CD4-positive, CD25-positive, alpha-beta regulatory T cell (primary cell): ENCODE results near the gene COL5A1. TPM values are rescaled to one million over a fixed set of nuclear protein-coding genes. Genes with fewer than 3 reads are reported as not detected.

ENCODE experiments used
- ATAC-seq, 2 donors: fragments of 150-1000 bp; cut with Tn5 transposase; one replicate each; pipeline ENCODE4 v1.10.0; 2021; ENCODE audit warnings: low read depth in 2 of 2, moderate number of reproducible peaks in 2 of 2, moderate library complexity in 1 of 2
- DNase-seq, 3 donors: peaks; one replicate each; pipeline versions ENCODE4 v3.0.0 to v3.0.0-alpha.2; 2012 to 2022; ENCODE audit warnings: mixed read lengths in 1 of 3
- H3K27ac ChIP-seq: one replicate; pipeline ENCODE4 v1.7.0; 2013; ENCODE audit warnings: mild to moderate bottlenecking, low read length; ENCODE audit not compliant: insufficient read depth, poor library complexity, severe bottlenecking
- H3K27me3 ChIP-seq: one replicate; pipeline ENCODE4 v1.7.0; 2013; ENCODE audit warnings: low read length; ENCODE audit not compliant: control insufficient read depth, insufficient read depth
- H3K36me3 ChIP-seq: one replicate; pipeline ENCODE4 v1.7.0; 2013; ENCODE audit warnings: mild to moderate bottlenecking, low read length, moderate library complexity; ENCODE audit not compliant: control insufficient read depth, insufficient read depth
- H3K4me1 ChIP-seq: 2 replicates; pipeline ENCODE4 v1.7.0; 2013; ENCODE audit warnings: mild to moderate bottlenecking, low read length; ENCODE audit not compliant: insufficient read depth, control insufficient read depth, poor library complexity, severe bottlenecking
- H3K4me3 ChIP-seq: one replicate; pipeline ENCODE4 v1.7.0; 2013; ENCODE audit warnings: low read depth, mild to moderate bottlenecking, low read length, moderate library complexity
- H3K9me3 ChIP-seq, 2 experiments: 1 replicate in 1 of 2; 2 replicates in 1 of 2; pipeline ENCODE4 v1.7.0; 2013; ENCODE audit warnings: low read length in 2 of 2, mild to moderate bottlenecking in 1 of 2, moderate library complexity in 1 of 2; ENCODE audit not compliant: control insufficient read depth in 2 of 2
- H3K27ac Mint-ChIP-seq, 3 donors: one replicate each; pipeline ENCODE4 v1.8.0; 2020 to 2022; ENCODE audit warnings: mild to moderate bottlenecking in 3 of 3, mixed read lengths in 3 of 3, moderate library complexity in 2 of 3
- H3K27me3 Mint-ChIP-seq: one replicate; pipeline ENCODE4 v1.8.0; 2022; ENCODE audit warnings: mild to moderate bottlenecking, mixed read lengths
- H3K36me3 Mint-ChIP-seq: one replicate; pipeline ENCODE4 v1.8.0; 2020; ENCODE audit warnings: mixed read lengths
- H3K4me1 Mint-ChIP-seq, 4 donors: one replicate each; pipeline ENCODE4 v1.8.0; 2020 to 2022; ENCODE audit warnings: mixed read lengths in 4 of 4, mild to moderate bottlenecking in 1 of 4
- H3K4me3 Mint-ChIP-seq, 4 donors: one replicate each; pipeline ENCODE4 v1.8.0; 2020 to 2022; ENCODE audit warnings: mild to moderate bottlenecking in 4 of 4, mixed read lengths in 4 of 4, moderate library complexity in 3 of 4
- H3K9me3 Mint-ChIP-seq, 7 donors: one replicate each; pipeline ENCODE4 v1.8.0; 2020 to 2022; ENCODE audit warnings: mixed read lengths in 7 of 7, mild to moderate bottlenecking in 3 of 7, moderate library complexity in 2 of 7
- polyA plus RNA-seq, 4 donors: library from polyadenylated mRNA; unstranded; fragments of 300-500 nt; fragmentation: Illumina TruSeq; gene quantifications; one replicate each; pipeline ENCODE4 v1.2.3, GENCODE V29; 2021
- total RNA-seq: library from RNA; stranded (reverse); gene quantifications from one replicate; pipeline ENCODE4 v1.2.3, GENCODE V29; 2022

COL5A1 gene
- total and polyA plus RNA-seq, 5 donors from 2014 or later: 0.02 to 1.7 (median 0.10) TPM; not detected in 2

- Histone ChIP-seq H3K9me3 (no peaks in the 10 kb centered on the region), H3K27ac (no peak overlapping the region), H3K4me3 (no peak overlapping the region), H3K27me3 (no peaks in the 10 kb centered on the region), H3K4me1 (no peaks in the 10 kb centered on the region), H3K36me3 (no peaks in the 10 kb centered on the region)
- H3K4me3 Mint-ChIP-seq: no peak overlapping the region
- no peaks in the 10 kb centered on the region for H3K36me3 Mint-ChIP-seq
- no peak overlapping the region for H3K27ac Mint-ChIP-seq
- H3K27me3 Mint-ChIP-seq: peaks cover 4% of the 10 kb centered on the region
- ATAC-seq: no peak
- H3K4me1 Mint-ChIP-seq: no peaks in the 10 kb centered on the region
- peaks cover 0 to 2% (median 0%) of the 10 kb centered on the region in 7 donors for H3K9me3 Mint-ChIP-seq
- DNase-seq: no peak
Measured at GRCh38 chr9:134882204-134882785, 240.7 kb downstream of the COL5A1 start.

DNA sequence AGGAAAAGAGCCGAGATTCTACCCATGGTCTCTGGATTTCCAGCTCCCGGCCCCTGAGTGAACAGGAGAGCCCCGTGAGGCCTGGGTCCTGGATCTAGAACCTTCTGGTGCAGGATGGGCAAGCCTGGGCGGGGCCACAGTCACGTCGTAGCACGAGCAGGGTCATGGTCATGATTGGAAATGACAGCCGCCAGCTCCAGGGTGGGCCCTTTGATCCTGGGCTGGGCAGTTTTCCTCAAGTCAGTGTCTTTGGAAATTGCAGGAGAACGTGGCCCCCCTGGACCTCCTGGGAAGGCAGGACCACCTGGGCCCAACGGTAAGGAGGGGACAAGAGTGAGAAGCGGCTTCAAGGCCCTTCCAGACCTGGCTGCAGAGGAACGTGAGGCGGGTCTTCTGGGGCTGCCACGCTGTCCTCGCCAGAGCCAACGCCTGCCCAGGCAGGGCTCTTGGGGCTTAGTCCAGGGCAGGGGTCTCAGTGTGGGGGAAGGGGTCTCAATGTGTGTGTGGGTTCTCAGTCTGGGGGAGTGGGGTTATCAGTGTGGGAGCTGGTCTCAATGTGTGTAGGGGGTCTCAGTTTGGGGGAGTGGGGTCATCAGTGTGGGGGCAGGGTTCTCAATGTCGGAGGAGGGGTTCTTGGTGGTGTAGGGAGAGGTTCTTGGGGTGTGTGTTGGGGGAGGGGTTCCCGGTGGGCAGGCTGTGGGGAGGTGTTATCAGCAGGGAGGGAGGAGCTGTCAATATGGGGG, 241.6 kb downstream of the COL5A1 start:
- Histone ChIP-seq H3K27me3 (no peaks in the 10 kb centered on the region), H3K9me3 (no peaks in the 10 kb centered on the region), H3K4me1 (no peaks in the 10 kb centered on the region), H3K36me3 (no peaks in the 10 kb centered on the region), H3K4me3 (no peak overlapping the region), H3K27ac (no peak overlapping the region)
- no peak overlapping the region for H3K27ac Mint-ChIP-seq
- DNase-seq: no peak
- ATAC-seq: no peak
- H3K27me3 Mint-ChIP-seq: peaks cover 4% of the 10 kb centered on the region
- no peaks in the 10 kb centered on the region for H3K36me3 Mint-ChIP-seq
- H3K4me3 Mint-ChIP-seq: no peak overlapping the region
- peaks cover 0 to 2% (median 0%) of the 10 kb centered on the region in 7 donors for H3K9me3 Mint-ChIP-seq
- peaks cover 0 to 2% (median 0%) of the 10 kb centered on the region in 4 donors for H3K4me1 Mint-ChIP-seq

DNA sequence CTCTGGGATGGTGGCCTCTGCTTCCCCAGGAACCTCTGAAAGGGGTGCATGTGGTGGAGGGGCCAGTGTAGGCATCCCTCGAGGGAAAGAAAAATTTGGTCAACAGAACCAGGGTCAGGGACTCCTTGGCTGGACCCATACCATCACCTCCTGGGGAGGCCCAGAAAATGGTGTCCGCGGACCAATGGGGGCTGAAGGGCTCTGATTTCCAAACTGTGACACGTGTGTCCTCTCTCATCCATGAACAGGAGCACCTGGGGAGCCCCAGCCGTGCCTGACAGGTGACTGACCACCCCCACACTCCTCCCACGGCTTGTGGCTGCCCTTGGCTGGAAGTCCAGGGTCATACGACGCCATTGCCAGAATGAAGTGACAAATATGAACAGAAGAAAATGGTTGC, 242.9 kb downstream of the COL5A1 start:
- ATAC-seq (no peak), DNase-seq (no peak)
- Mint-ChIP-seq H3K9me3 (peaks cover 0 to 2% (median 0%) of the 10 kb centered on the region in 7 donors), H3K36me3 (no peaks in the 10 kb centered on the region), H3K4me3 (no peak overlapping the region), H3K27ac (no peak overlapping the region), H3K27me3 (peaks cover 4% of the 10 kb centered on the region), H3K4me1 (peaks cover 0 to 2% (median 0%) of the 10 kb centered on the region in 4 donors)
- Histone ChIP-seq H3K9me3 (no peaks in the 10 kb centered on the region), H3K4me3 (no peak overlapping the region), H3K27me3 (no peaks in the 10 kb centered on the region), H3K27ac (no peak overlapping the region), H3K36me3 (no peaks in the 10 kb centered on the region), H3K4me1 (no peaks in the 10 kb centered on the region)

GRCh38 chr9:134885001-134885678, 243.5 kb downstream of the COL5A1 start:
- no peaks in the 10 kb centered on the region for H3K4me1 ChIP-seq
- Mint-ChIP-seq H3K36me3 (no peaks in the 10 kb centered on the region), H3K4me3 (no peak overlapping the region), H3K27me3 (peaks cover 4% of the 10 kb centered on the region), H3K4me1 (peaks cover 0 to 2% (median 0%) of the 10 kb centered on the region in 4 donors), H3K27ac (no peak overlapping the region), H3K9me3 (peaks cover 0 to 2% (median 0%) of the 10 kb centered on the region in 7 donors)
- ATAC-seq (no peak), DNase-seq (no peak)
- no peak overlapping the region for H3K27ac ChIP-seq
- no peaks in the 10 kb centered on the region for H3K36me3 ChIP-seq
- no peak overlapping the region for H3K4me3 ChIP-seq
- no peaks in the 10 kb centered on the region for H3K27me3 ChIP-seq
- H3K9me3 ChIP-seq: no peaks in the 10 kb centered on the region

GRCh38 chr9:134885679-134886412, 244.2 kb downstream of the COL5A1 start:
- no peaks in the 10 kb centered on the region for H3K9me3 ChIP-seq
- peaks cover 0 to 2% (median 0%) of the 10 kb centered on the region in 7 donors for H3K9me3 Mint-ChIP-seq
- no peak for DNase-seq
- no peaks in the 10 kb centered on the region for H3K36me3 Mint-ChIP-seq
- H3K36me3 ChIP-seq: no peaks in the 10 kb centered on the region
- H3K4me1 ChIP-seq: no peaks in the 10 kb centered on the region
- H3K4me3 ChIP-seq: no peak overlapping the region
- ATAC-seq: no peak
- no peak overlapping the region for H3K27ac ChIP-seq
- H3K27me3 ChIP-seq: no peaks in the 10 kb centered on the region
- peaks cover 0 to 2% (median 0%) of the 10 kb centered on the region in 4 donors for H3K4me1 Mint-ChIP-seq
- no peak overlapping the region for H3K27ac Mint-ChIP-seq
- H3K4me3 Mint-ChIP-seq: no peak overlapping the region
- peaks cover 4% of the 10 kb centered on the region for H3K27me3 Mint-ChIP-seq

GRCh38 chr9:134886413-134886913, 244.9 kb downstream of the COL5A1 start:
- Histone ChIP-seq H3K4me1 (no peaks in the 10 kb centered on the region), H3K27me3 (no peaks in the 10 kb centered on the region), H3K9me3 (no peaks in the 10 kb centered on the region), H3K4me3 (no peak overlapping the region), H3K36me3 (no peaks in the 10 kb centered on the region), H3K27ac (no peak overlapping the region)
- H3K4me3 Mint-ChIP-seq: no peak overlapping the region
- no peak overlapping the region for H3K27ac Mint-ChIP-seq
- ATAC-seq (no peak), DNase-seq (no peak)
- peaks cover 4% of the 10 kb centered on the region for H3K27me3 Mint-ChIP-seq
- peaks cover 0 to 3% (median 0%) of the 10 kb centered on the region in 7 donors for H3K9me3 Mint-ChIP-seq
- peaks cover 0 to 2% (median 0%) of the 10 kb centered on the region in 4 donors for H3K4me1 Mint-ChIP-seq
- no peaks in the 10 kb centered on the region for H3K36me3 Mint-ChIP-seq

GRCh38 chr9:134887219-134887618, 245.6 kb downstream of the COL5A1 start:
- H3K27me3 Mint-ChIP-seq: no peaks in the 10 kb centered on the region
- Histone ChIP-seq H3K27ac (no peak overlapping the region), H3K9me3 (no peaks in the 10 kb centered on the region), H3K4me1 (no peaks in the 10 kb centered on the region), H3K36me3 (no peaks in the 10 kb centered on the region), H3K4me3 (no peak overlapping the region), H3K27me3 (no peaks in the 10 kb centered on the region)
- peaks cover 0 to 2% (median 0%) of the 10 kb centered on the region in 7 donors for H3K9me3 Mint-ChIP-seq
- H3K27ac Mint-ChIP-seq: no peak overlapping the region
- DNase-seq: no peak
- H3K4me1 Mint-ChIP-seq: peaks cover 0 to 2% (median 0%) of the 10 kb centered on the region in 4 donors
- no peak overlapping the region for H3K4me3 Mint-ChIP-seq
- no peaks in the 10 kb centered on the region for H3K36me3 Mint-ChIP-seq
- ATAC-seq: no peak
